Measurements from ENCODE around the gene CAMTA1. TPM values are rescaled to one million over a fixed set of nuclear protein-coding genes. Genes with fewer than 3 reads are reported as not detected.
A peak's percentile ranks its signal among the peaks of the same experiment; 100 is the strongest.

The CAMTA1 gene
- total and polyA plus RNA-seq, 12 donors: 123 to 265 (median 142) TPM

DNA sequence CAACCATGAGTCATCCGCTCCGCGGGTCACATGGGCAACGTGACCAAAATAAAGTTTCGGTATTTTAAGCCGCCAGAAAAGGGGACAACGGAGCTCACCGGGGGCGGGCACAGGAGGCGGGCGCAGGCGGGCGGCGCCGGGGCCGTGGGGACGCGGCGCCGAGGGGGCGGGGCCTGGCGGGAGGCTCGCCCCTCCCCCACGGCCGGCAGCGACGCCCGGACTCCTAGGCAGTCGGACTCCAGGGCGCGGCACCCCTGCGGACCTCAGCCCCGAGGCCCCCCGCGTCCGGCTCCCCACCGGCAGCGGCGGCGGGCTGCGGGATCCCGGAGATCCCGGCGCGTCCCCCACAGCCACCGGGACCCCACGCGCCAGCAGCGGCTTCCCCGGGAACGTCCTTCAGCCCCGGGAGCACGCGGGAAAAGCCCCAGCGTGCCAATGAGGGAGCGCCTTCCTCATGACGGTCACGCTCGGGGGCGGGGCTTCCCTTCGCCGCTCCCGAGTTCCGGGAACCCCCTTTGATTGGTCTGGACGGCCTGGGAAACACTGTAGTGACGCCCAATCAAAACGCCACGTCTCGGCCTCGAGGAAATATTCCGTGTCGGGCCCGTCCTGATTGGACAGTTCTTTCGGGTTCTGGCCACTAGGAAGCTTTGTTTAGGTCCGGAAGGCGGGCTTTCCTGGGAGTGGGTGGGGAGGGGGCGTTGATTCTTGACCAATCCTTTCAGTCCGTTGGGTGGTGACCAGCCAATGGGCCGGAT is 515 bp upstream of the CAMTA1 start:
- Histone ChIP-seq H3K9me3 (no peaks in the 10 kb centered on the region), H3K27ac (peak overlapping the region; percentile 96 to 100 (median 98)), H3K27me3 (no peaks in the 10 kb centered on the region), H3K36me3 (no peaks in the 10 kb centered on the region), H3K4me3 (peak overlapping the region; percentile 70 to 100 (median 80)), H3K4me1 (peaks cover 5 to 49% (median 39%) of the 10 kb centered on the region in 9 donors)
- DNase-seq: peak; percentile 99 to 100
- 0 to 1% methylated on average over 78 to 79 of the region's 79 CpGs for WGBS, 2 donors
- intact Hi-C loops (cut with DNase I): loop anchor here in 4 of 10 donors (5.0 to 10.0 kb wide), 3 partner anchors 42 to 170 kb away; partner anchors contain the start of gene PHF13 (in 1 of the 4)
- ATAC-seq: peak; percentile 90 to 97 (median 96)
- TF ChIP-seq CTCF (IDR thresholded peaks at IDR 0.05): no peak

- ATAC-seq (peak in 2 of 8 donors; percentile 2 to 5), DNase-seq (peak; percentile 25 to 50)
- intact Hi-C loops (cut with DNase I): loop anchor here in 2 of 10 donors (10.0 kb wide), 2 partner anchors 61 to 171 kb away; partner anchors contain the start of gene PHF13 (in 1 of the 2)
- peak in 5 of 9 donors; percentile 12 to 49 (median 27) for TF ChIP-seq CTCF (IDR thresholded peaks at IDR 0.05)
- peaks cover 5 to 61% (median 39%) of the 10 kb centered on the region in 9 donors for H3K4me1 ChIP-seq
- no peaks in the 10 kb centered on the region for H3K36me3 ChIP-seq
- H3K27me3 ChIP-seq: no peaks in the 10 kb centered on the region
- peak overlapping the region; percentile 81 to 97 (median 90) for H3K4me3 ChIP-seq
- H3K27ac ChIP-seq: peak overlapping the region; percentile 73 to 93 (median 90)
- no peaks in the 10 kb centered on the region for H3K9me3 ChIP-seq
- 1% methylated on average over 44 to 71 of the region's 78 CpGs for WGBS, 2 donors
Observed at GRCh38 chr1:6785728-6786505, 663 bp downstream of the CAMTA1 start.

GRCh38 chr1:6788946-6789345 is 3.7 kb downstream of the CAMTA1 start:
- ATAC-seq: no peak
- Histone ChIP-seq H3K4me1 (peaks cover 5 to 75% (median 51%) of the 10 kb centered on the region in 9 donors), H3K4me3 (no peak overlapping the region), H3K27ac (peak overlapping the region in 9 of 10 donors; percentile 22 to 63 (median 40)), H3K9me3 (no peaks in the 10 kb centered on the region), H3K36me3 (peaks cover 0 to 3% (median 0%) of the 10 kb centered on the region in 9 donors), H3K27me3 (no peaks in the 10 kb centered on the region)
- no peak for TF ChIP-seq CTCF (IDR thresholded peaks at IDR 0.05)
- DNase-seq: no peak
- 44 to 53% methylated on average over 2 of the region's 2 CpGs for WGBS, 2 donors
- intact Hi-C loops (cut with DNase I): loop anchor here in 2 of 10 donors (10.0 kb wide), 2 partner anchors 64 to 174 kb away; partner anchors contain the start of gene PHF13 (in 1 of the 2)

DNA sequence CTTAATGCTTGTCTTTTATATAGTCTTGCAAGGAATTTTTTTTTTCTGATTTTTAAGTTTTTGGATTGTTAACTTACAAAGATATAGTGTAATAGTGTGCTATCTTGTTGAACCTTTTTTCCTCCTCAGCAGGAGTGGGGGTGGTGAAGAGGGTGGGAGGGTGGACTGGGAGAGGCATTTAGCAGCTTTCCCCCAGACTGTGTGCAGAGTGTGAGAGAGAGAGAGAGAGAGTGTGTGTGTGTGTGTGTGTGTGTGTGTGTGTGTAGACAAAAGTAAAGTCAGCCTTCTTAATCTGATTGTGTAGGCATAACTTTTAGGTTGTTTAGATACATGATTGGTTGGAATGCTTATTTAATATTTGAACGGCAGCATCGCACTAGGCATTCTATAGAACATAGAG is 4.9 kb downstream of the CAMTA1 start:
- peaks cover 0 to 3% (median 0%) of the 10 kb centered on the region in 9 donors for H3K36me3 ChIP-seq
- DNase-seq (no peak), ATAC-seq (no peak)
- no peaks in the 10 kb centered on the region for H3K9me3 ChIP-seq
- 85 to 93% methylated on average over 2 of the region's 2 CpGs for whole genome bisulfite sequencing, 2 donors
- no peaks in the 10 kb centered on the region for H3K27me3 ChIP-seq
- intact Hi-C loops (cut with DNase I): loop anchor here in 7 of 10 donors (5.0 to 10.0 kb wide), 8 partner anchors 97 to 417 kb away; no protein-coding TSS in a partner anchor
- no peak overlapping the region for H3K4me3 ChIP-seq
- TF ChIP-seq CTCF (IDR thresholded peaks at IDR 0.05): no peak
- H3K27ac ChIP-seq: peak overlapping the region in 1 of 10 donors; percentile 63
- H3K4me1 ChIP-seq: peaks cover 5 to 85% (median 63%) of the 10 kb centered on the region in 9 donors
